CD14-positive monocyte (primary cell): ENCODE data around the gene NEURL1B. TPM values are rescaled to one million over a fixed set of nuclear protein-coding genes. Genes with fewer than 3 reads are reported as not detected.

ENCODE experiments used
- DNase-seq, 3 donors: peaks; one replicate each; pipeline ENCODE4 v3.0.0-alpha.2; 2011 to 2022
- H2AFZ ChIP-seq: 2 replicates; pipeline ENCODE4 v1.6.0; 2012; ENCODE audit warnings: mild to moderate bottlenecking, low read depth, low read length, inconsistent platforms; ENCODE audit not compliant: insufficient read depth, poor library complexity, severe bottlenecking
- H3K27ac ChIP-seq, 2 donors: 1 replicate in 1 of 2; 2 replicates in 1 of 2; pipeline ENCODE4 v1.5.1; 2012 to 2013; ENCODE audit warnings: low read length in 2 of 2, control low read depth in 1 of 2, inconsistent platforms in 1 of 2, low read depth in 1 of 2, mild to moderate bottlenecking in 1 of 2
- H3K27me3 ChIP-seq, 2 donors: one replicate each; pipeline versions ENCODE4 v1.6.0 to v1.6.1; 2011 to 2013; ENCODE audit warnings: low read length in 2 of 2; ENCODE audit not compliant: control insufficient read depth in 2 of 2, insufficient read depth in 2 of 2
- H3K36me3 ChIP-seq, 2 donors: replicated peaks in 1 of 2; 1 replicate in 1 of 2; 2 replicates in 1 of 2; pipeline versions ENCODE4 v1.5.1 to v1.6.1; 2012 to 2013; ENCODE audit warnings: low read length in 2 of 2, control low read depth in 1 of 2, inconsistent platforms in 1 of 2, mild to moderate bottlenecking in 1 of 2; ENCODE audit not compliant: insufficient read depth in 2 of 2, control insufficient read depth in 1 of 2
- H3K4me1 ChIP-seq, 2 donors: 1 replicate in 1 of 2; 2 replicates in 1 of 2; pipeline versions ENCODE4 v1.5.1 to v1.6.1; 2012 to 2013; ENCODE audit warnings: low read length in 2 of 2, control low read depth in 1 of 2, inconsistent platforms in 1 of 2, mild to moderate bottlenecking in 1 of 2, moderate library complexity in 1 of 2; ENCODE audit not compliant: insufficient read depth in 2 of 2, control insufficient read depth in 1 of 2
- H3K4me2 ChIP-seq: replicated peaks from 2 replicates; pipeline ENCODE3; 2012; ENCODE audit warnings: low read length, moderate library complexity, mild to moderate bottlenecking; ENCODE audit not compliant: poor library complexity, severe bottlenecking; ENCODE audit errors: extremely low read depth
- H3K4me3 ChIP-seq, 3 experiments: fragments of 200-600 bp in 1 of 3; sonication (generic) in 1 of 3; replicated peaks in 1 of 3; 1 replicate in 2 of 3; 2 replicates in 1 of 3; pipeline ENCODE4 v1.5.1; 2011 to 2013; ENCODE audit warnings: low read length in 3 of 3, mild to moderate bottlenecking in 3 of 3, control low read depth in 2 of 3, low read depth in 2 of 3, inconsistent platforms in 1 of 3, moderate library complexity in 1 of 3
- H3K79me2 ChIP-seq: 2 replicates; pipeline ENCODE4 v1.6.0; 2012; ENCODE audit warnings: mild to moderate bottlenecking, control low read depth, inconsistent platforms, low read length, moderate library complexity; ENCODE audit not compliant: insufficient read depth
- H3K9ac ChIP-seq: 2 replicates; pipeline ENCODE4 v1.6.0; 2017; ENCODE audit warnings: low read length, mild to moderate bottlenecking; ENCODE audit not compliant: insufficient read depth, poor library complexity, severe bottlenecking
- H3K9me3 ChIP-seq, 2 donors: replicated peaks in 1 of 2; 1 replicate in 1 of 2; 2 replicates in 1 of 2; pipeline versions ENCODE4 v1.5.1 to v1.6.1; 2012 to 2013; ENCODE audit warnings: low read length in 2 of 2, control low read depth in 1 of 2; ENCODE audit not compliant: control insufficient read depth in 1 of 2, insufficient read depth in 1 of 2
- H4K20me1 ChIP-seq: 2 replicates; pipeline ENCODE4 v1.6.0; 2012; ENCODE audit warnings: mild to moderate bottlenecking, low read length, control low read depth, moderate library complexity; ENCODE audit not compliant: insufficient read depth
- H3K27ac Mint-ChIP-seq, 7 donors: one replicate each; pipeline ENCODE4 v1.8.0; 2020; ENCODE audit warnings: mild to moderate bottlenecking in 7 of 7, mixed read lengths in 7 of 7, moderate library complexity in 6 of 7, inconsistent platforms in 2 of 7
- H3K27me3 Mint-ChIP-seq, 3 donors: one replicate each; pipeline ENCODE4 v1.8.0; 2021 to 2022; ENCODE audit warnings: low read depth in 3 of 3, mild to moderate bottlenecking in 3 of 3, mixed read lengths in 3 of 3, moderate library complexity in 3 of 3, inconsistent platforms in 1 of 3
- H3K36me3 Mint-ChIP-seq, 2 donors: one replicate each; pipeline ENCODE4 v1.8.0; 2020; ENCODE audit warnings: mixed read lengths in 2 of 2, inconsistent platforms in 1 of 2, mild to moderate bottlenecking in 1 of 2
- H3K4me1 Mint-ChIP-seq: one replicate; pipeline ENCODE4 v1.8.0; 2020; ENCODE audit warnings: mild to moderate bottlenecking, mixed read lengths
- H3K4me3 Mint-ChIP-seq, 2 donors: one replicate each; pipeline ENCODE4 v1.8.0; 2020; ENCODE audit warnings: mild to moderate bottlenecking in 2 of 2, mixed read lengths in 2 of 2, moderate library complexity in 1 of 2
- H3K9me3 Mint-ChIP-seq, 7 donors: one replicate each; pipeline ENCODE4 v1.8.0; 2020 to 2022; ENCODE audit warnings: mixed read lengths in 7 of 7, mild to moderate bottlenecking in 6 of 7, moderate library complexity in 6 of 7, inconsistent platforms in 2 of 7
- CTCF ChIP-seq: fragments of 200-600 bp; IDR thresholded peaks from one replicate; pipeline ENCODE4 v1.8.0; 2022; ENCODE audit warnings: antibody characterized with exemption, mild to moderate bottlenecking
- WGBS: methylation state at CpG from one replicate; pipeline ENCODE4 v1.1.5; 2013; ENCODE audit warnings: missing lambda C conversion rate; ENCODE audit not compliant: insufficient coverage; 5-methylcytosine and 5-hydroxymethylcytosine counted together
- intact Hi-C, 2 donors: fragments of 100-400 bp; cut with micrococcal nuclease; formaldehyde crosslinking; loops; one replicate each; pipeline versions ENCODE4 v1.15.0 to v1.15.1; 2023
- polyA plus RNA-seq, 3 donors: library from polyadenylated mRNA; depleted of rRNA in 1 of 3; unstranded in 2 of 3; stranded (reverse) in 1 of 3; fragments of 300-500 nt in 2 of 3; fragments of >200 nt in 1 of 3; fragmentation: Illumina TruSeq in 2 of 3; gene quantifications; 1 replicate in 2 of 3; 2 replicates in 1 of 3; pipeline ENCODE4 v1.2.3, GENCODE V29; 2012 to 2021

The NEURL1B gene
- polyA plus RNA-seq, 3 donors, result 0.01 TPM; not detected in 2

- WGBS, result 94% methylated on average over 5 of the region's 11 CpGs
- no peak overlapping the region for H3K4me3 ChIP-seq
- H3K79me2 ChIP-seq, result no peaks in the 10 kb centered on the region
- H4K20me1 ChIP-seq, result no peaks in the 10 kb centered on the region
- H3K36me3 Mint-ChIP-seq, result peaks cover 3 to 9% of the 10 kb centered on the region in 2 donors
- H3K27ac Mint-ChIP-seq, result no peak overlapping the region
- TF ChIP-seq CTCF, result no peak
- H3K4me1 ChIP-seq, result peaks cover 18 to 30% of the 10 kb centered on the region in 2 donors
- no peak for DNase-seq
- H3K9me3 ChIP-seq, result no peaks in the 10 kb centered on the region
- peaks cover 40% of the 10 kb centered on the region for H3K4me1 Mint-ChIP-seq
- no peak overlapping the region for H2AFZ ChIP-seq
- no peak overlapping the region for H3K4me2 ChIP-seq
- peaks cover 10 to 18% of the 10 kb centered on the region in 2 donors for H3K27me3 ChIP-seq
- intact Hi-C loops, result no loop called here
- no peak overlapping the region for H3K27ac ChIP-seq
- H3K9ac ChIP-seq, result peak overlapping the region; percentile 12
- no peaks in the 10 kb centered on the region for H3K36me3 ChIP-seq
- H3K4me3 Mint-ChIP-seq, result no peak overlapping the region
- no peaks in the 10 kb centered on the region for H3K9me3 Mint-ChIP-seq
- peaks cover 11 to 16% (median 13%) of the 10 kb centered on the region in 3 donors for H3K27me3 Mint-ChIP-seq
Measured at GRCh38 chr5:172647352-172648012, 6.4 kb downstream of the NEURL1B start.

GRCh38 chr5:172648013-172648381 is 6.9 kb downstream of the NEURL1B start:
- peaks cover 35% of the 10 kb centered on the region for H3K4me1 Mint-ChIP-seq
- WGBS, result 37% methylated on average over 5 of the region's 7 CpGs
- TF ChIP-seq CTCF, result no peak
- no peak overlapping the region for H3K9ac ChIP-seq
- H3K27me3 ChIP-seq, result peaks cover 5 to 12% of the 10 kb centered on the region in 2 donors
- peaks cover 3 to 8% of the 10 kb centered on the region in 2 donors for H3K36me3 Mint-ChIP-seq
- H3K9me3 Mint-ChIP-seq, result no peaks in the 10 kb centered on the region
- peaks cover 8 to 11% (median 9%) of the 10 kb centered on the region in 3 donors for H3K27me3 Mint-ChIP-seq
- no peak overlapping the region for H3K4me2 ChIP-seq
- peaks cover 12 to 25% of the 10 kb centered on the region in 2 donors for H3K4me1 ChIP-seq
- no peaks in the 10 kb centered on the region for H3K9me3 ChIP-seq
- no peak overlapping the region for H3K4me3 ChIP-seq
- intact Hi-C loops, result no loop called here
- H3K79me2 ChIP-seq, result no peaks in the 10 kb centered on the region
- H3K27ac Mint-ChIP-seq, result no peak overlapping the region
- H3K27ac ChIP-seq, result no peak overlapping the region
- H4K20me1 ChIP-seq, result no peaks in the 10 kb centered on the region
- no peak overlapping the region for H2AFZ ChIP-seq
- no peaks in the 10 kb centered on the region for H3K36me3 ChIP-seq
- no peak overlapping the region for H3K4me3 Mint-ChIP-seq
- DNase-seq, result no peak
